Natural killer cell (primary cell): Measurements from ENCODE around the gene ACSL5. TPM values are rescaled to one million over a fixed set of nuclear protein-coding genes. Genes with fewer than 3 reads are reported as not detected.
A peak's percentile ranks its signal among the peaks of the same experiment; 100 is the strongest.

Experiments
- ATAC-seq, 3 donors: fragments of 150-1000 bp in 2 of 3; fragments of 200-7000 bp in 1 of 3; cut with Tn5 transposase; 1 replicate in 1 of 3; 2 replicates in 2 of 3; pipeline ENCODE4 v1.10.0; 2021; ENCODE audit warnings: mild to moderate bottlenecking in 2 of 3, moderate library complexity in 2 of 3
- DNase-seq, 2 donors: peaks; one replicate each; pipeline versions ENCODE4 v3.0.0 to v3.0.0-alpha.2; 2013 to 2021; ENCODE audit warnings: mixed read lengths in 1 of 2
- H3K27ac ChIP-seq: one replicate; pipeline ENCODE4 v1.5.1; 2013; ENCODE audit warnings: mild to moderate bottlenecking, low read length
- H3K27me3 ChIP-seq: one replicate; pipeline ENCODE4 v1.6.1; 2013; ENCODE audit warnings: low read length; ENCODE audit not compliant: control insufficient read depth, insufficient read depth
- H3K36me3 ChIP-seq: one replicate; pipeline ENCODE4 v1.6.1; 2013; ENCODE audit warnings: low read length; ENCODE audit not compliant: control insufficient read depth, insufficient read depth
- H3K4me1 ChIP-seq: one replicate; pipeline ENCODE4 v1.6.1; 2013; ENCODE audit warnings: low read length; ENCODE audit not compliant: control insufficient read depth, insufficient read depth
- H3K4me3 ChIP-seq: one replicate; pipeline ENCODE4 v1.5.1; 2013; ENCODE audit warnings: low read length
- H3K9me3 ChIP-seq: one replicate; pipeline ENCODE4 v1.6.1; 2013; ENCODE audit warnings: low read length; ENCODE audit not compliant: control insufficient read depth, insufficient read depth
- H3K27ac Mint-ChIP-seq, 2 donors: one replicate each; pipeline ENCODE4 v1.8.0; 2022; ENCODE audit warnings: mild to moderate bottlenecking in 2 of 2, mixed read lengths in 2 of 2, moderate library complexity in 1 of 2
- H3K27me3 Mint-ChIP-seq, 2 donors: one replicate each; pipeline ENCODE4 v1.8.0; 2022; ENCODE audit warnings: low read depth in 2 of 2, mixed read lengths in 2 of 2
- H3K36me3 Mint-ChIP-seq: one replicate; pipeline ENCODE4 v1.8.0; 2022; ENCODE audit warnings: mixed read lengths
- H3K4me1 Mint-ChIP-seq, 2 donors: one replicate each; pipeline ENCODE4 v1.8.0; 2022; ENCODE audit warnings: mixed read lengths in 2 of 2
- H3K4me3 Mint-ChIP-seq: one replicate; pipeline ENCODE4 v1.8.0; 2022; ENCODE audit warnings: mild to moderate bottlenecking, moderate library complexity, mixed read lengths
- H3K9me3 Mint-ChIP-seq, 2 donors: one replicate each; pipeline ENCODE4 v1.8.0; 2022; ENCODE audit warnings: mixed read lengths in 2 of 2
- WGBS: methylation state at CpG from one replicate; pipeline ENCODE4 v1.1.7; 2013; ENCODE audit warnings: missing lambda C conversion rate; ENCODE audit not compliant: insufficient coverage; 5-methylcytosine and 5-hydroxymethylcytosine counted together
- intact Hi-C: fragments of 100-400 bp; cut with micrococcal nuclease; formaldehyde crosslinking; loops from one replicate; pipeline ENCODE4 v1.14.2; 2022
- total RNA-seq, 4 donors: library from RNA; stranded (reverse); fragments of 120-200 nt in 1 of 4; gene quantifications; one replicate each; pipeline versions ENCODE4 v1.2.3 to v1.2.4, GENCODE V29; 2013 to 2022
- TF ChIP-seq, protein P1 (sequence below): fragments of 200-600 bp; IDR thresholded peaks from one replicate; pipeline ENCODE4 v1.8.0; 2022; ENCODE audit warnings: antibody characterized with exemption

ACSL5 gene
- total RNA-seq, 3 donors from 2014 or later (not counting 1 experiment from before 2014, with no cell fraction given), result 41.7 to 71.2 (median 53.7) TPM

DNA sequence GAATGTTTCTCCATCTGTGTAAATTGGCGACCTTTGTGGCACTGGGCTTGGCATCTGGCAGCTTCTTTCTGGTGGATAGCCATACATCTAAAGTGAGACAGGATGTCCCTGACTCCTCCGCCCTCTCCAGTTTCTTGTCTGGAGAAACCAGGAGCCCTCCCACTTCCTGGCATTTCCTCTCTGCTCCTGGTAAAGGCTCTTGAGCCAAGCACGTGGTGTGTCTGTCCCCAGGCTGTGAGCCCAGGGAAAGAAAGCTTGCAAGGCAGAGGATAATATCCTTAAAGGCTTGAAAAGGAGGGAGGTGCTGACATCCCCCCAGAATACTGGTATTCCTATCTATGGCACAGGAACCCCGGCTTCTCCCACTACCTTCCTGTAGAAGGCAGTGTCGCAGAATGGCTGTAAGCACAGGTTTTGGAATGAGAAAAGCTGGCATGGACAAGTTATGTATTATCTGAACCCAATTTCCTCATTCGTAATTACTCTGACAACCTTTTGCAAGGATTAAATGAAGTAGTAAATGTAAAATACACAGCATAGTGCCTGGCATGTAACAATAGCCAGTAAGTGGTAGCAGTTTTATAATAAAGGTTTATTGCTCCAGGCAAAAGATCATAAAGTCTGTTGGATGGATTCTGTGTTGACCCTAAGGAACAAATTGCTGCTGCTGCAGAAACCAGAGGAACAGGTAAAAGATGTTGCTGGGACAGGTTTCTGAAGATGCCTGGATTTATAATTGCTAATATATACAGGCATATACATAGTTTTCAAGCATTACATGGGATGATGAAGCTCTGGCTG, 11.8 kb upstream of the ACSL5 start:
- H3K36me3 ChIP-seq, result no peaks in the 10 kb centered on the region
- ATAC-seq (no peak), DNase-seq (no peak)
- H3K27me3 ChIP-seq, result no peaks in the 10 kb centered on the region
- peaks cover 0 to 15% of the 10 kb centered on the region in 2 donors for H3K27me3 Mint-ChIP-seq
- H3K4me3 ChIP-seq, result no peak overlapping the region
- 66% methylated on average over 5 of the region's 6 CpGs for WGBS
- H3K4me1 Mint-ChIP-seq, result no peaks in the 10 kb centered on the region
- TF ChIP-seq, protein P1, sequence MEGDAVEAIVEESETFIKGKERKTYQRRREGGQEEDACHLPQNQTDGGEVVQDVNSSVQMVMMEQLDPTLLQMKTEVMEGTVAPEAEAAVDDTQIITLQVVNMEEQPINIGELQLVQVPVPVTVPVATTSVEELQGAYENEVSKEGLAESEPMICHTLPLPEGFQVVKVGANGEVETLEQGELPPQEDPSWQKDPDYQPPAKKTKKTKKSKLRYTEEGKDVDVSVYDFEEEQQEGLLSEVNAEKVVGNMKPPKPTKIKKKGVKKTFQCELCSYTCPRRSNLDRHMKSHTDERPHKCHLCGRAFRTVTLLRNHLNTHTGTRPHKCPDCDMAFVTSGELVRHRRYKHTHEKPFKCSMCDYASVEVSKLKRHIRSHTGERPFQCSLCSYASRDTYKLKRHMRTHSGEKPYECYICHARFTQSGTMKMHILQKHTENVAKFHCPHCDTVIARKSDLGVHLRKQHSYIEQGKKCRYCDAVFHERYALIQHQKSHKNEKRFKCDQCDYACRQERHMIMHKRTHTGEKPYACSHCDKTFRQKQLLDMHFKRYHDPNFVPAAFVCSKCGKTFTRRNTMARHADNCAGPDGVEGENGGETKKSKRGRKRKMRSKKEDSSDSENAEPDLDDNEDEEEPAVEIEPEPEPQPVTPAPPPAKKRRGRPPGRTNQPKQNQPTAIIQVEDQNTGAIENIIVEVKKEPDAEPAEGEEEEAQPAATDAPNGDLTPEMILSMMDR, result no peak
- H3K4me3 Mint-ChIP-seq, result no peak overlapping the region
- intact Hi-C loops, result no loop called here
- H3K36me3 Mint-ChIP-seq, result no peaks in the 10 kb centered on the region
- H3K27ac ChIP-seq, result no peak overlapping the region
- H3K4me1 ChIP-seq, result no peaks in the 10 kb centered on the region
- H3K9me3 ChIP-seq, result no peaks in the 10 kb centered on the region
- H3K9me3 Mint-ChIP-seq, result no peaks in the 10 kb centered on the region
- H3K27ac Mint-ChIP-seq, result no peak overlapping the region

DNA sequence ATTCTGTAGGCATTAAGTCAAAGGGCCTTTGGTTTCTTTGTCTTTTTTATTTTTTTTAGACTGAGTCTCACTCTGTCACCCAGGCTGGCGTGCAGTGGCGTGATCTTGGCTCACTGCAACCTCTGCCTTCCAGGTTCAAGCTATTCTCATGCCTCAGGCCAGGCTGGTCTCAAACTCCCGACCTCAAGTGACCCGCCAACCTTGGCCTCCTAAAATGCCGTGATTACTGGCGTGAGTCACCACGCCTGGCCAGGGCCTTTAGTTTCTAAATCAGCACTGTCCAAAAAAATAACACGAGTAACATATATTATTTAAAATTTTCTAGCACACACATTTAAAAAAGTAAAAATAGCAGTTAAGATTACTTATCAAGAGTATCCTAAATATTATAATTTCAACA, 11.1 kb upstream of the ACSL5 start:
- intact Hi-C loops, result no loop called here
- Mint-ChIP-seq H3K9me3 (no peaks in the 10 kb centered on the region), H3K4me3 (no peak overlapping the region), H3K36me3 (no peaks in the 10 kb centered on the region), H3K4me1 (no peaks in the 10 kb centered on the region), H3K27ac (no peak overlapping the region), H3K27me3 (peaks cover 0 to 16% of the 10 kb centered on the region in 2 donors)
- Histone ChIP-seq H3K27ac (no peak overlapping the region), H3K4me3 (no peak overlapping the region), H3K4me1 (no peaks in the 10 kb centered on the region), H3K27me3 (no peaks in the 10 kb centered on the region), H3K36me3 (no peaks in the 10 kb centered on the region), H3K9me3 (no peaks in the 10 kb centered on the region)
- TF ChIP-seq, protein P1, result no peak
- WGBS, result 89% methylated on average over 7 of the region's 8 CpGs
- no peak for DNase-seq
- no peak for ATAC-seq

DNA sequence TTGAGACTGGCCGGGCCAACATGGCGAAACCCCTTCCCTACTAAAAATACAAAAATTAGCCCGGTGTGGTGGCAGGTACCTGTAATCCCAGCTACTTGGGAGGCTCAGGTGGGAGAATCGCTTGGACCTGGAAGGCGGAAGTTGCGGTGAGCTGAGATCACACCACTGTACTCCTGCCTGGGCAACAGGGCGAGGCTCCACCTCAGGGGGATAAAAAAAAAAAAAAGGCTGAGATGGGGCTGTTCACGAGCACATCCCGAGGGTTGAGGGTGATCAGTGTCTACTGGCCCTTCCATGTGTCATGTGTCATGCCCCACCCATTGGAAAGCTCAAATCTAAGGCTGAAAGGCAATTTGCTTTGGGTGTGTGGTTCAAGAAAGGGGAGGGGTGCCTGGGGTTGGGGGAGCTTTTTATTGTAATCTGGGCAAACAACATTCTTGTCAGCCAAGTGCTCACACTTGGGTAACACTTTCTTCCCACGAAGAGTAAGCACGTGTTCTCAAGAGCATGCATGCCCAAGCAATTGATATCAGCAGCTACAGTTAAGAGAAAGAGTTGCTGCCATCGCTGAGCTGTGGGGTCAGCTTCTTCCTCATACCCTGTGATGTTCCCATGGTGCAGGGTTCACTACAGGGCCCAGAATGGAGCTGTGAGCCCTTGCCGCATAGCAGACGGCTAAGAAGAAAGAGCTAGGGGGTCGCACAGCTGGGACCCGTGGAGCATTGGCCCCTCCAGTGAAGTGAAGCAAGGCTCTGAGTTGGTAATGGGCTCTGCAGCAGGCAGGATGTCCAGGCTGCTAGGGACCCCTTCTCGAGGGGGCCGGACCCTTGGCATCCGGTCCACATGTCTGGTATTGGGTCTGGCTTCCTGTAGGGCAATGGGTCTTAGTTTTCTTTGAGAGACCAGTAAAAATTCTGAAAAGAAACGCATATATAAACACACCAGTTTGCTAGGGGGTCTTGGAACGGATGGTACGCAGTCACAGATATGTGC, 9.9 kb upstream of the ACSL5 start:
- Mint-ChIP-seq H3K27ac (no peak overlapping the region), H3K27me3 (peaks cover 0 to 13% of the 10 kb centered on the region in 2 donors), H3K4me1 (peaks cover 0 to 4% of the 10 kb centered on the region in 2 donors), H3K36me3 (no peaks in the 10 kb centered on the region), H3K9me3 (no peaks in the 10 kb centered on the region), H3K4me3 (no peak overlapping the region)
- ATAC-seq (peak in 2 of 3 donors; percentile 35 to 52), DNase-seq (peak in 1 of 2 donors; percentile 28)
- peaks cover 6% of the 10 kb centered on the region for H3K4me1 ChIP-seq
- 88% methylated on average over 22 of the region's 22 CpGs for WGBS
- intact Hi-C loops, result no loop called here
- no peak overlapping the region for H3K4me3 ChIP-seq
- no peaks in the 10 kb centered on the region for H3K27me3 ChIP-seq
- TF ChIP-seq, protein P1, result no peak
- H3K27ac ChIP-seq, result no peak overlapping the region
- H3K9me3 ChIP-seq, result no peaks in the 10 kb centered on the region
- H3K36me3 ChIP-seq, result no peaks in the 10 kb centered on the region
